DND-41 (cell line): ENCODE measurements around the gene TRIP4.

Experiments
- ATAC-seq: fragments of 200-7000 bp; cut with Tn5 transposase; 3 replicates; pipeline ENCODE4 v1.9.1; 2021; ENCODE audit warnings: low read depth; ENCODE audit not compliant: insufficient read depth
- DNase-seq: peaks from one replicate; pipeline ENCODE4 v3.0.0-alpha.2; 2020
- H2AFZ ChIP-seq: 2 replicates; pipeline ENCODE4 v1.6.0; 2012; ENCODE audit warnings: low read depth, low read length
- H3K27ac ChIP-seq: 2 replicates; pipeline ENCODE4 v1.5.1; 2012; ENCODE audit warnings: low read length, inconsistent platforms
- H3K27me3 ChIP-seq: fragments of 200-600 bp; sonication (generic); 2 replicates; pipeline ENCODE4 v1.6.0; 2012; ENCODE audit warnings: low read length, mild to moderate bottlenecking, inconsistent platforms; ENCODE audit not compliant: insufficient read depth, poor library complexity
- H3K36me3 ChIP-seq: 2 replicates; pipeline ENCODE4 v1.5.1; 2012; ENCODE audit warnings: low read length, inconsistent platforms; ENCODE audit not compliant: insufficient read depth
- H3K4me1 ChIP-seq: 2 replicates; pipeline ENCODE4 v1.5.1; 2012; ENCODE audit warnings: mild to moderate bottlenecking, low read length; ENCODE audit not compliant: insufficient read depth
- H3K4me2 ChIP-seq: 2 replicates; pipeline ENCODE4 v1.6.0; 2012; ENCODE audit warnings: mild to moderate bottlenecking, moderate library complexity, low read length, inconsistent platforms; ENCODE audit not compliant: insufficient read depth
- H3K4me3 ChIP-seq, 2 experiments: fragments of 200-600 bp in 1 of 2; shearing (Covaris generic) in 1 of 2; 2 replicates each; pipeline ENCODE4 v1.5.1; 2012 to 2016; ENCODE audit warnings: inconsistent platforms in 2 of 2, low read length in 2 of 2, mild to moderate bottlenecking in 2 of 2, low read depth in 1 of 2, moderate library complexity in 1 of 2
- H3K79me2 ChIP-seq: 2 replicates; pipeline ENCODE4 v1.6.0; 2012; ENCODE audit warnings: low read length, inconsistent platforms; ENCODE audit not compliant: insufficient read depth
- H3K9ac ChIP-seq: 2 replicates; pipeline ENCODE4 v1.6.0; 2012; ENCODE audit warnings: low read depth, mild to moderate bottlenecking, inconsistent platforms, low read length, moderate library complexity
- H3K9me3 ChIP-seq: 2 replicates; pipeline ENCODE4 v1.5.1; 2012; ENCODE audit warnings: low read length, moderate library complexity, mild to moderate bottlenecking, inconsistent platforms; ENCODE audit not compliant: insufficient read depth, severe bottlenecking
- H4K20me1 ChIP-seq: 2 replicates; pipeline ENCODE4 v1.6.0; 2012; ENCODE audit warnings: low read length; ENCODE audit not compliant: insufficient read depth
- CTCF ChIP-seq: IDR thresholded peaks from 2 replicates; pipeline ENCODE4 v1.5.1; 2012; ENCODE audit warnings: borderline replicate concordance, low read length, moderate library complexity, mild to moderate bottlenecking; ENCODE audit not compliant: poor library complexity, severe bottlenecking; ENCODE audit errors: extremely low read depth
- EZH2 ChIP-seq: IDR thresholded peaks from 3 replicates; pipeline ENCODE4 v1.6.1; 2012; ENCODE audit warnings: borderline replicate concordance, low read depth, mild to moderate bottlenecking, moderate library complexity, low read length, inconsistent platforms; ENCODE audit not compliant: severe bottlenecking

The TRIP4 gene

GRCh38 chr15:64452988-64453688, 65.5 kb downstream of the TRIP4 start:
- Histone ChIP-seq H2AFZ (no peak overlapping the region), H3K9ac (no peak overlapping the region), H3K79me2 (no peaks in the 10 kb centered on the region), H3K4me3 (no peak overlapping the region), H3K27ac (no peak overlapping the region), H3K27me3 (no peaks in the 10 kb centered on the region), H3K4me2 (no peak overlapping the region), H3K4me1 (no peaks in the 10 kb centered on the region), H4K20me1 (no peaks in the 10 kb centered on the region), H3K36me3 (no peaks in the 10 kb centered on the region), H3K9me3 (no peaks in the 10 kb centered on the region)
- TF ChIP-seq EZH2: no peak
- no peak for TF ChIP-seq CTCF
- no peak for ATAC-seq
- DNase-seq: no peak

GRCh38 chr15:64453689-64454037, 66.0 kb downstream of the TRIP4 start:
- no peak overlapping the region for H3K9ac ChIP-seq
- no peak overlapping the region for H2AFZ ChIP-seq
- TF ChIP-seq CTCF: no peak
- no peaks in the 10 kb centered on the region for H3K4me1 ChIP-seq
- H3K27ac ChIP-seq: no peak overlapping the region
- DNase-seq: no peak
- H3K9me3 ChIP-seq: no peaks in the 10 kb centered on the region
- no peaks in the 10 kb centered on the region for H3K27me3 ChIP-seq
- H4K20me1 ChIP-seq: no peaks in the 10 kb centered on the region
- no peak overlapping the region for H3K4me2 ChIP-seq
- ATAC-seq: no peak
- H3K4me3 ChIP-seq: no peak overlapping the region
- H3K36me3 ChIP-seq: no peaks in the 10 kb centered on the region
- H3K79me2 ChIP-seq: no peaks in the 10 kb centered on the region

- no peaks in the 10 kb centered on the region for H3K9me3 ChIP-seq
- H3K4me3 ChIP-seq: no peak overlapping the region
- no peaks in the 10 kb centered on the region for H4K20me1 ChIP-seq
- DNase-seq: no peak
- H3K4me1 ChIP-seq: peaks cover 1% of the 10 kb centered on the region
- no peaks in the 10 kb centered on the region for H3K79me2 ChIP-seq
- TF ChIP-seq EZH2: no peak
- TF ChIP-seq CTCF: no peak
- H3K36me3 ChIP-seq: no peaks in the 10 kb centered on the region
- H3K27ac ChIP-seq: no peak overlapping the region
- no peak for ATAC-seq
- H3K4me2 ChIP-seq: no peak overlapping the region
- H2AFZ ChIP-seq: no peak overlapping the region
- no peaks in the 10 kb centered on the region for H3K27me3 ChIP-seq
- no peak overlapping the region for H3K9ac ChIP-seq
Observed at GRCh38 chr15:64454282-64454681, 66.6 kb downstream of the TRIP4 start.

GRCh38 chr15:64455961-64456371, 68.3 kb downstream of the TRIP4 start:
- no peaks in the 10 kb centered on the region for H3K27me3 ChIP-seq
- ATAC-seq (no peak), DNase-seq (no peak)
- no peak overlapping the region for H2AFZ ChIP-seq
- H3K79me2 ChIP-seq: peaks cover 1% of the 10 kb centered on the region
- no peaks in the 10 kb centered on the region for H3K36me3 ChIP-seq
- H3K27ac ChIP-seq: no peak overlapping the region
- no peaks in the 10 kb centered on the region for H4K20me1 ChIP-seq
- H3K9ac ChIP-seq: no peak overlapping the region
- no peak overlapping the region for H3K4me2 ChIP-seq
- TF ChIP-seq CTCF (no peak), EZH2 (no peak)
- H3K4me3 ChIP-seq: no peak overlapping the region
- H3K4me1 ChIP-seq: peaks cover 11% of the 10 kb centered on the region
- no peaks in the 10 kb centered on the region for H3K9me3 ChIP-seq
